Measurements from ENCODE around the gene PHKA1.

DNA sequence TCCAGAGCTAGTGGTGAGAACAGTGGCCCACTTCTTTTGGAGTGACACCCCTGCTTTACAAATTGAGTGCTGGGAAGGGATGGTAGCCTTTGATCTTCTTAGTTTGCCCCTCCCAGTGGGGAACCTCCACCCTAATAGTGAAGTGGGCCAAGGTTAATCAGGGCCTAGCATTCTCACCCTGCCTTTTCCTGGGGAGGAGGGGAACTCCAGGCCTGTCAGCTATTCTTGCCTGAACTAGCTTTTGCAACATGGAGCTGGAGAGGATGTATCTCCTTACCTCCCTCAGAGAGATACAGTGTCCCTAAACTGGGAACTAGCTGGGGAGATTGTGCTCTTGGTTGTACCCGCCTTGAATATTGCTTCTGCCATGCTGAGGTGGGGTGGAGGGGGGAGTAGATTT lies 20.6 kb downstream of the PHKA1 start:
- TF ChIP-seq, protein P1, sequence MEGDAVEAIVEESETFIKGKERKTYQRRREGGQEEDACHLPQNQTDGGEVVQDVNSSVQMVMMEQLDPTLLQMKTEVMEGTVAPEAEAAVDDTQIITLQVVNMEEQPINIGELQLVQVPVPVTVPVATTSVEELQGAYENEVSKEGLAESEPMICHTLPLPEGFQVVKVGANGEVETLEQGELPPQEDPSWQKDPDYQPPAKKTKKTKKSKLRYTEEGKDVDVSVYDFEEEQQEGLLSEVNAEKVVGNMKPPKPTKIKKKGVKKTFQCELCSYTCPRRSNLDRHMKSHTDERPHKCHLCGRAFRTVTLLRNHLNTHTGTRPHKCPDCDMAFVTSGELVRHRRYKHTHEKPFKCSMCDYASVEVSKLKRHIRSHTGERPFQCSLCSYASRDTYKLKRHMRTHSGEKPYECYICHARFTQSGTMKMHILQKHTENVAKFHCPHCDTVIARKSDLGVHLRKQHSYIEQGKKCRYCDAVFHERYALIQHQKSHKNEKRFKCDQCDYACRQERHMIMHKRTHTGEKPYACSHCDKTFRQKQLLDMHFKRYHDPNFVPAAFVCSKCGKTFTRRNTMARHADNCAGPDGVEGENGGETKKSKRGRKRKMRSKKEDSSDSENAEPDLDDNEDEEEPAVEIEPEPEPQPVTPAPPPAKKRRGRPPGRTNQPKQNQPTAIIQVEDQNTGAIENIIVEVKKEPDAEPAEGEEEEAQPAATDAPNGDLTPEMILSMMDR (conservative IDR thresholded peaks at IDR 0.05 in 1 of 2, IDR thresholded peaks at IDR 0.05 in 1 of 2; ENCODE audit: low read depth in 1 of 2, low read length in 2 of 2), result no peak
- TF ChIP-seq EZH2 (IDR thresholded peaks at IDR 0.05; ENCODE audit: low read length, missing control alignments), result no peak

Measured in fibroblast of lung (primary cell).